ENCODE data around the gene CHRM5. TPM values are rescaled to one million over a fixed set of nuclear protein-coding genes. Genes with fewer than 3 reads are reported as not detected.

Gene CHRM5
- total and polyA plus RNA-seq, 2 donors from 2014 or later, result 0.06 TPM; not detected in 1

- peak within 1 kb of the TSS; percentile 78 to 94 (median 81) for H3K4me3 ChIP-seq (ENCODE audit: low read length in 3 of 3)
- H3K36me3 ChIP-seq (ENCODE audit: control insufficient read depth in 2 of 3, insufficient read depth in 3 of 3, low read length in 3 of 3), result no peaks in the 10 kb centered on the region
- no peaks in the 10 kb centered on the region for H3K9me3 ChIP-seq (ENCODE audit: control insufficient read depth in 2 of 3, insufficient read depth in 1 of 3, low read length in 3 of 3)
- H3K27me3 ChIP-seq (ENCODE audit: control insufficient read depth, insufficient read depth, low read length), result no peaks in the 10 kb centered on the region
- TF ChIP-seq CTCF (IDR thresholded peaks at IDR 0.05; ENCODE audit: borderline replicate concordance, extremely low read depth, insufficient read depth), result no peak
- intact Hi-C loops (cut with DNase I), result no loop called here
- FAIRE-seq (no peak), DNase-seq (peak; percentile 50 to 84 (median 66))
- H3K4me1 ChIP-seq (ENCODE audit: control insufficient read depth in 2 of 3, insufficient read depth in 2 of 3, low read depth in 1 of 3, low read length in 3 of 3), result peaks cover 3 to 23% (median 4%) of the 10 kb centered on the region in 3 donors
- peak within 1 kb of the TSS; percentile 46 to 80 (median 72) for H3K9ac ChIP-seq (ENCODE audit: low read length in 3 of 3)
- H3K27ac ChIP-seq (ENCODE audit: low read depth in 2 of 2, low read length in 2 of 2), result peak within 1 kb of the TSS; percentile 78 to 81
These were observed 70.8 kb downstream of the CHRM5 start, which contains the start of gene AVEN for GRCh38 chr15:34038871-34039789. TSS of gene AVEN (minus strand) at chr15:34039204. CDS start at chr15:34039046, 158 bp downstream.

GRCh38 chr15:34039790-34040113, 71.5 kb downstream of the CHRM5 start:
- intact Hi-C loops (cut with DNase I), result no loop called here
- no peak for TF ChIP-seq CTCF (IDR thresholded peaks at IDR 0.05; ENCODE audit: borderline replicate concordance, extremely low read depth, insufficient read depth)
- H3K27me3 ChIP-seq (ENCODE audit: control insufficient read depth, insufficient read depth, low read length), result no peaks in the 10 kb centered on the region
- peak overlapping the region; percentile 57 to 79 (median 59) for H3K4me3 ChIP-seq (ENCODE audit: low read length in 3 of 3)
- H3K36me3 ChIP-seq (ENCODE audit: control insufficient read depth in 2 of 3, insufficient read depth in 3 of 3, low read length in 3 of 3), result no peaks in the 10 kb centered on the region
- DNase-seq (no peak), FAIRE-seq (no peak)
- H3K9me3 ChIP-seq (ENCODE audit: control insufficient read depth in 2 of 3, insufficient read depth in 1 of 3, low read length in 3 of 3), result no peaks in the 10 kb centered on the region
- peak overlapping the region in 1 of 3 donors; percentile 53 for H3K9ac ChIP-seq (ENCODE audit: low read length in 3 of 3)
- peaks cover 3 to 19% (median 4%) of the 10 kb centered on the region in 3 donors for H3K4me1 ChIP-seq (ENCODE audit: control insufficient read depth in 2 of 3, insufficient read depth in 2 of 3, low read depth in 1 of 3, low read length in 3 of 3)
- H3K27ac ChIP-seq (ENCODE audit: low read depth in 2 of 2, low read length in 2 of 2), result peak overlapping the region in 1 of 2 donors; percentile 27

- no peak overlapping the region for H3K4me3 ChIP-seq (ENCODE audit: low read length in 3 of 3)
- H3K27me3 ChIP-seq (ENCODE audit: control insufficient read depth, insufficient read depth, low read length), result no peaks in the 10 kb centered on the region
- H3K9me3 ChIP-seq (ENCODE audit: control insufficient read depth in 2 of 3, insufficient read depth in 1 of 3, low read length in 3 of 3), result no peaks in the 10 kb centered on the region
- no peaks in the 10 kb centered on the region for H3K36me3 ChIP-seq (ENCODE audit: control insufficient read depth in 2 of 3, insufficient read depth in 3 of 3, low read length in 3 of 3)
- no peak for TF ChIP-seq CTCF (IDR thresholded peaks at IDR 0.05; ENCODE audit: borderline replicate concordance, extremely low read depth, insufficient read depth)
- no peak for DNase-seq
- intact Hi-C loops (cut with DNase I), result no loop called here
- peaks cover 3 to 7% (median 4%) of the 10 kb centered on the region in 3 donors for H3K4me1 ChIP-seq (ENCODE audit: control insufficient read depth in 2 of 3, insufficient read depth in 2 of 3, low read depth in 1 of 3, low read length in 3 of 3)
- no peak overlapping the region for H3K27ac ChIP-seq (ENCODE audit: low read depth in 2 of 2, low read length in 2 of 2)
- no peak overlapping the region for H3K9ac ChIP-seq (ENCODE audit: low read length in 3 of 3)
- no peak for FAIRE-seq
These were observed 75.1 kb downstream of the CHRM5 start for GRCh38 chr15:34043391-34043790.
